ENCODE results near the gene JAZF1. TPM values are rescaled to one million over a fixed set of nuclear protein-coding genes. Genes with fewer than 3 reads are reported as not detected.

Gene JAZF1
- total RNA-seq, 8 experiments from 2014 or later, result 6.5 to 68.8 (median 17.6) TPM

- ATAC-seq (replicated peaks in 6 of 8), result no peak
These were observed 43.7 kb downstream of the JAZF1 start for GRCh38 chr7:28136885-28137284.

GRCh38 chr7:28136420-28136819 is 44.2 kb downstream of the JAZF1 start:
- ATAC-seq (replicated peaks in 6 of 8), result no peak
- 83 to 100% (median 100%) methylated on average over 1 to 3 of the region's 3 CpGs; no CpG with 5 or more reads in 2 of the 10 experiments for WGBS, 10 experiments
- Histone ChIP-seq H3K4me3 (no peak overlapping the region), H3K4me1 (replicated peaks in 1 of 2) (peaks cover 0 to 3% of the 10 kb centered on the region in 2 donors), H3K27ac (no peak overlapping the region)
- in situ Hi-C loops (cut with MboI; ENCODE audit: low pct_unique_long_range_greater_than_20kb in 2 of 9, low sequenced_read_pairs in 9 of 9, unreplicated experiment in 9 of 9), result no loop called here

More at GRCh38 chr7:28136885-28137284, 43.7 kb downstream of the JAZF1 start:
- in situ Hi-C loops (cut with MboI; ENCODE audit: low pct_unique_long_range_greater_than_20kb in 2 of 9, low sequenced_read_pairs in 9 of 9, unreplicated experiment in 9 of 9), result no loop called here
- 67 to 100% (median 93%) methylated on average over 1 to 8 of the region's 8 CpGs; no CpG with 5 or more reads in 3 of the 10 experiments for WGBS, 10 experiments
- no peak overlapping the region for H3K4me3 ChIP-seq
- H3K27ac ChIP-seq, result no peak overlapping the region
- peaks cover 0 to 3% of the 10 kb centered on the region in 2 donors for H3K4me1 ChIP-seq (replicated peaks in 1 of 2)

GRCh38 chr7:28135760-28136159 is 44.8 kb downstream of the JAZF1 start:
- in situ Hi-C loops (cut with MboI; ENCODE audit: low pct_unique_long_range_greater_than_20kb in 2 of 9, low sequenced_read_pairs in 9 of 9, unreplicated experiment in 9 of 9), result no loop called here
- WGBS, 10 experiments, result 80 to 100% (median 90%) methylated on average over 1 to 3 of the region's 3 CpGs; no CpG with 5 or more reads in 1 of the 10 experiments
- Histone ChIP-seq H3K4me1 (replicated peaks in 1 of 2) (peaks cover 0 to 3% of the 10 kb centered on the region in 2 donors), H3K4me3 (no peak overlapping the region), H3K27ac (no peak overlapping the region)
- ATAC-seq (replicated peaks in 6 of 8), result no peak

- Histone ChIP-seq H3K27ac (no peak overlapping the region), H3K4me3 (no peak overlapping the region), H3K4me1 (replicated peaks in 1 of 2) (peaks cover 0 to 3% of the 10 kb centered on the region in 2 donors)
- in situ Hi-C loops (cut with MboI; ENCODE audit: low pct_unique_long_range_greater_than_20kb in 2 of 9, low sequenced_read_pairs in 9 of 9, unreplicated experiment in 9 of 9), result no loop called here
- ATAC-seq (replicated peaks in 6 of 8), result no peak
- 49 to 100% (median 90%) methylated on average over 1 to 4 of the region's 4 CpGs; no CpG with 5 or more reads in 1 of the 10 experiments for WGBS, 10 experiments
These were observed 45.3 kb downstream of the JAZF1 start for GRCh38 chr7:28135315-28135714.

- no peak for ATAC-seq (replicated peaks in 6 of 8)
- no peak overlapping the region for H3K4me3 ChIP-seq
- in situ Hi-C loops (cut with MboI; ENCODE audit: low pct_unique_long_range_greater_than_20kb in 2 of 9, low sequenced_read_pairs in 9 of 9, unreplicated experiment in 9 of 9), result no loop called here
- H3K4me1 ChIP-seq (replicated peaks in 1 of 2), result peaks cover 0 to 3% of the 10 kb centered on the region in 2 donors
- WGBS, 10 experiments, result 89 to 100% (median 100%) methylated on average over 1 of the region's 1 CpG; no CpG with 5 or more reads in 4 of the 10 experiments
- H3K27ac ChIP-seq, result no peak overlapping the region
These were observed 46.7 kb downstream of the JAZF1 start for GRCh38 chr7:28133872-28134271.

- in situ Hi-C loops (cut with MboI; ENCODE audit: low pct_unique_long_range_greater_than_20kb in 2 of 9, low sequenced_read_pairs in 9 of 9, unreplicated experiment in 9 of 9), result no loop called here
- Histone ChIP-seq H3K27ac (no peak overlapping the region), H3K4me3 (no peak overlapping the region), H3K4me1 (replicated peaks in 1 of 2) (peaks cover 0 to 3% of the 10 kb centered on the region in 2 donors)
- WGBS, 10 experiments, result 0 to 100% (median 79%) methylated on average over 1 of the region's 1 CpG; no CpG with 5 or more reads in 4 of the 10 experiments
- ATAC-seq (replicated peaks in 6 of 8), result peak in 3 of 8 experiments; percentile 78 to 92 (median 83)
These were observed 47.4 kb downstream of the JAZF1 start for GRCh38 chr7:28132959-28133870.

- 60 to 100% (median 85%) methylated on average over 1 to 3 of the region's 3 CpGs; no CpG with 5 or more reads in 2 of the 10 experiments for WGBS, 10 experiments
- Histone ChIP-seq H3K27ac (no peak overlapping the region), H3K4me1 (replicated peaks in 1 of 2) (peaks cover 6 to 9% of the 10 kb centered on the region in 2 donors), H3K4me3 (no peak overlapping the region)
- in situ Hi-C loops (cut with MboI; ENCODE audit: low pct_unique_long_range_greater_than_20kb in 2 of 9, low sequenced_read_pairs in 9 of 9, unreplicated experiment in 9 of 9), result no loop called here
- no peak for ATAC-seq (replicated peaks in 6 of 8)
These were observed 50.3 kb downstream of the JAZF1 start for GRCh38 chr7:28130277-28130676.

GRCh38 chr7:28128608-28129007 is 52.0 kb downstream of the JAZF1 start:
- H3K4me3 ChIP-seq, result no peak overlapping the region
- in situ Hi-C loops (cut with MboI; ENCODE audit: low pct_unique_long_range_greater_than_20kb in 2 of 9, low sequenced_read_pairs in 9 of 9, unreplicated experiment in 9 of 9), result no loop called here
- peak in 1 of 8 experiments; percentile 11 for ATAC-seq (replicated peaks in 6 of 8)
- peaks cover 13 to 14% of the 10 kb centered on the region in 2 donors for H3K4me1 ChIP-seq (replicated peaks in 1 of 2)
- no peak overlapping the region for H3K27ac ChIP-seq

GRCh38 chr7:28126410-28127041 is 54.1 kb downstream of the JAZF1 start:
- WGBS, 10 experiments, result 82 to 100% (median 100%) methylated on average over 1 to 4 of the region's 5 CpGs; no CpG with 5 or more reads in 3 of the 10 experiments
- H3K4me1 ChIP-seq (replicated peaks in 1 of 2), result peaks cover 13 to 14% of the 10 kb centered on the region in 2 donors
- no peak overlapping the region for H3K4me3 ChIP-seq
- in situ Hi-C loops (cut with MboI; ENCODE audit: low pct_unique_long_range_greater_than_20kb in 2 of 9, low sequenced_read_pairs in 9 of 9, unreplicated experiment in 9 of 9), result no loop called here
- no peak overlapping the region for H3K27ac ChIP-seq
- no peak for ATAC-seq (replicated peaks in 6 of 8)

- peak; percentile 54 to 78 (median 67) for ATAC-seq (replicated peaks in 6 of 8)
- Histone ChIP-seq H3K4me3 (no peak overlapping the region), H3K27ac (no peak overlapping the region), H3K4me1 (replicated peaks in 1 of 2) (peaks cover 13 to 14% of the 10 kb centered on the region in 2 donors)
- in situ Hi-C loops (cut with MboI; ENCODE audit: low pct_unique_long_range_greater_than_20kb in 2 of 9, low sequenced_read_pairs in 9 of 9, unreplicated experiment in 9 of 9), result no loop called here
- 29 to 81% (median 48%) methylated on average over 1 to 4 of the region's 4 CpGs for WGBS, 10 experiments
These were observed 54.9 kb downstream of the JAZF1 start for GRCh38 chr7:28125431-28126409.

- no peak for ATAC-seq (replicated peaks in 6 of 8)
These were observed 56.2 kb downstream of the JAZF1 start for GRCh38 chr7:28124413-28124812.

GRCh38 chr7:28123752-28124151 is 56.8 kb downstream of the JAZF1 start:
- H3K4me1 ChIP-seq (replicated peaks in 1 of 2), result peaks cover 13 to 14% of the 10 kb centered on the region in 2 donors
- H3K27ac ChIP-seq, result no peak overlapping the region
- ATAC-seq (replicated peaks in 6 of 8), result no peak
- 88 to 100% (median 95%) methylated on average over 1 to 5 of the region's 5 CpGs; no CpG with 5 or more reads in 1 of the 10 experiments for WGBS, 10 experiments
- no peak overlapping the region for H3K4me3 ChIP-seq
- in situ Hi-C loops (cut with MboI; ENCODE audit: low pct_unique_long_range_greater_than_20kb in 2 of 9, low sequenced_read_pairs in 9 of 9, unreplicated experiment in 9 of 9), result no loop called here

More at GRCh38 chr7:28124413-28124812, 56.2 kb downstream of the JAZF1 start:
- Histone ChIP-seq H3K27ac (no peak overlapping the region), H3K4me1 (replicated peaks in 1 of 2) (peaks cover 13 to 14% of the 10 kb centered on the region in 2 donors), H3K4me3 (no peak overlapping the region)
- WGBS, 10 experiments, result 60 to 100% (median 89%) methylated on average over 1 to 2 of the region's 2 CpGs; no CpG with 5 or more reads in 3 of the 10 experiments
- in situ Hi-C loops (cut with MboI; ENCODE audit: low pct_unique_long_range_greater_than_20kb in 2 of 9, low sequenced_read_pairs in 9 of 9, unreplicated experiment in 9 of 9), result no loop called here
